Hepatocyte (in vitro differentiated cells): ENCODE data around the gene PRPS1L1.

Experiments
- EZH2 ChIP-seq: fragments of 200-600 bp; sonication (generic); IDR thresholded peaks from 2 replicates; pipeline ENCODE4 v1.6.1; 2016; ENCODE audit warnings: antibody characterized with exemption, mild to moderate bottlenecking, borderline replicate concordance
- EZH2phosphoT487 ChIP-seq: fragments of 200-600 bp; sonication (generic); IDR thresholded peaks from one replicate; pipeline ENCODE4 v1.6.1; 2018; ENCODE audit warnings: antibody characterized with exemption, mild to moderate bottlenecking, low read depth, moderate library complexity; ENCODE audit not compliant: unreplicated experiment, severe bottlenecking
- TF ChIP-seq, protein P1 (sequence below): fragments of 200-600 bp; sonication (generic); IDR thresholded peaks from 2 replicates; pipeline ENCODE4 v1.5.1; 2016; ENCODE audit warnings: antibody characterized with exemption, mild to moderate bottlenecking; ENCODE audit not compliant: poor library complexity

DNA sequence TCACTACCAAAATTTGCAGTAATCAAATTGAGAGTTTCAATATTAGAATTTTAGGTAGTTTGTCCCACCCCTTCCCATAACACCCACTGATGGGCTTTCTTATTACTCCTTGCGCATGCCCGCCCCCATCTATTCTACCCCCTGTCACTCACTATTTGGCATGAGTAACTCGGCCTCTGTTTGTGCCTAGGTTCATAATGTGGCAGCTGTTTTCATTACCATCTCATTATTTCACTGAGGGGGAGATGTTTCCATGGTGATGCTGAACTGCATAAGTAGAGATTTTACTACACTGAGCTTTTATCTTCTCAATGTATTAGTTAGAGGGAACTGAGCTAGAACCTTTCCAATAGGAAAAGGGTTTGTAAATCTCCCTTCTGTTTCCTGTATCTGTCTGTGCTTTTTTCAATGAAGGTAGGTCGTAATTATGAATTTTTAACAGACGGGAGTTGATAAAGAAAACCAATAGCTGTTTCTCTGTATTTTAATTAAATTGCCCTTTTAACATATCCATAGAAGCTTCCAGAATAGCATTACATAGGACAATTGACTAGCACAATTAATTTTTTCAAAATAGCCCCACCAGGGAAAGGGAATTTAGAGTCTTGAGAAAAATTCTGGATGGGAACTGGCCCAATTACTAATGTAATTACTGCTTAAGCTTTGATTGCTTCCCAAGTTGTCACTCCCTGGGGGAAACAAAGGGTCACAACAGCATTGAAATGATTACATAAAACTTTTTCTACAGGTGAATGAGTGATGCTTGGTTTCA lies 33.4 kb downstream of the PRPS1L1 start:
- TF ChIP-seq, protein P1, sequence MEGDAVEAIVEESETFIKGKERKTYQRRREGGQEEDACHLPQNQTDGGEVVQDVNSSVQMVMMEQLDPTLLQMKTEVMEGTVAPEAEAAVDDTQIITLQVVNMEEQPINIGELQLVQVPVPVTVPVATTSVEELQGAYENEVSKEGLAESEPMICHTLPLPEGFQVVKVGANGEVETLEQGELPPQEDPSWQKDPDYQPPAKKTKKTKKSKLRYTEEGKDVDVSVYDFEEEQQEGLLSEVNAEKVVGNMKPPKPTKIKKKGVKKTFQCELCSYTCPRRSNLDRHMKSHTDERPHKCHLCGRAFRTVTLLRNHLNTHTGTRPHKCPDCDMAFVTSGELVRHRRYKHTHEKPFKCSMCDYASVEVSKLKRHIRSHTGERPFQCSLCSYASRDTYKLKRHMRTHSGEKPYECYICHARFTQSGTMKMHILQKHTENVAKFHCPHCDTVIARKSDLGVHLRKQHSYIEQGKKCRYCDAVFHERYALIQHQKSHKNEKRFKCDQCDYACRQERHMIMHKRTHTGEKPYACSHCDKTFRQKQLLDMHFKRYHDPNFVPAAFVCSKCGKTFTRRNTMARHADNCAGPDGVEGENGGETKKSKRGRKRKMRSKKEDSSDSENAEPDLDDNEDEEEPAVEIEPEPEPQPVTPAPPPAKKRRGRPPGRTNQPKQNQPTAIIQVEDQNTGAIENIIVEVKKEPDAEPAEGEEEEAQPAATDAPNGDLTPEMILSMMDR: no peak
- no peak for TF ChIP-seq EZH2
- no peak for TF ChIP-seq EZH2phosphoT487
